Measurements from ENCODE around the gene ADGRF5.
A peak's percentile ranks its signal among the peaks of the same experiment; 100 is the strongest.
"Not testable (repeated sequence)": the region's sequence is repeated elsewhere in the genome, so short reads cannot be mapped to it uniquely, and the experiment has no call there.

Gene ADGRF5

GRCh38 chr6:46879003-46879402 lies 42.7 kb downstream of the ADGRF5 start:
- no peak for DNase-seq (ENCODE audit: extremely low read depth, low read depth)
- TF ChIP-seq CTCF (IDR thresholded peaks at IDR 0.05; ENCODE audit: low read depth, low read length), result no peak

GRCh38 chr6:46876126-46876525 lies 45.6 kb downstream of the ADGRF5 start:
- TF ChIP-seq CTCF (IDR thresholded peaks at IDR 0.05; ENCODE audit: low read depth, low read length), result no peak
- no peak for DNase-seq (ENCODE audit: extremely low read depth, low read depth)

GRCh38 chr6:46867411-46867810 lies 54.3 kb downstream of the ADGRF5 start:
- TF ChIP-seq CTCF (IDR thresholded peaks at IDR 0.05; ENCODE audit: low read depth, low read length), result no peak
- DNase-seq (ENCODE audit: extremely low read depth, low read depth), result no peak

- TF ChIP-seq CTCF (IDR thresholded peaks at IDR 0.05; ENCODE audit: low read depth, low read length), result no peak
- DNase-seq (ENCODE audit: extremely low read depth, low read depth), result no peak
Measured at GRCh38 chr6:46865221-46865620, 56.5 kb downstream of the ADGRF5 start.

- no peak for TF ChIP-seq CTCF (IDR thresholded peaks at IDR 0.05; ENCODE audit: low read depth, low read length)
- DNase-seq (ENCODE audit: extremely low read depth, low read depth), result no peak
Measured at GRCh38 chr6:46863791-46864190, 57.9 kb downstream of the ADGRF5 start.

GRCh38 chr6:46862381-46862780 lies 59.4 kb downstream of the ADGRF5 start:
- TF ChIP-seq CTCF (IDR thresholded peaks at IDR 0.05; ENCODE audit: low read depth, low read length), result no peak; the same call in 1 of the 2 replicates
- DNase-seq (ENCODE audit: extremely low read depth, low read depth), result no peak

GRCh38 chr6:46855966-46856365 lies 65.8 kb downstream of the ADGRF5 start:
- DNase-seq (ENCODE audit: extremely low read depth, low read depth), result not testable (repeated sequence)
- TF ChIP-seq CTCF (IDR thresholded peaks at IDR 0.05; ENCODE audit: low read depth, low read length), result peak; percentile 67

GRCh38 chr6:46851576-46851975 lies 70.2 kb downstream of the ADGRF5 start:
- DNase-seq (ENCODE audit: extremely low read depth, low read depth), result not testable (repeated sequence)
